Right lobe of liver (tissue), 4 donors: Measurements from ENCODE around the gene NBDY.

ENCODE experiments used
- POLR2A ChIP-seq: fragments of 450-650 bp; IDR thresholded peaks from one replicate; pipeline ENCODE4 v1.6.1; 2017; ENCODE audit warnings: antibody characterized with exemption, mild to moderate bottlenecking
- TF ChIP-seq, protein P1 (sequence below), 4 donors: fragments of 200-600 bp in 3 of 4; fragments of 450-650 bp in 1 of 4; IDR thresholded peaks; one replicate each; pipeline versions ENCODE4 v1.5.1 to v1.8.0; 2016 to 2022; ENCODE audit warnings: antibody characterized with exemption in 4 of 4, mild to moderate bottlenecking in 2 of 4
- donor health status: DM: no; HTN: no; CAD: no.
- donor health status: DM: no; HTN: no; CAD: no.
- donor health status: DM: no; HTN: yes; CAD: no.

DNA sequence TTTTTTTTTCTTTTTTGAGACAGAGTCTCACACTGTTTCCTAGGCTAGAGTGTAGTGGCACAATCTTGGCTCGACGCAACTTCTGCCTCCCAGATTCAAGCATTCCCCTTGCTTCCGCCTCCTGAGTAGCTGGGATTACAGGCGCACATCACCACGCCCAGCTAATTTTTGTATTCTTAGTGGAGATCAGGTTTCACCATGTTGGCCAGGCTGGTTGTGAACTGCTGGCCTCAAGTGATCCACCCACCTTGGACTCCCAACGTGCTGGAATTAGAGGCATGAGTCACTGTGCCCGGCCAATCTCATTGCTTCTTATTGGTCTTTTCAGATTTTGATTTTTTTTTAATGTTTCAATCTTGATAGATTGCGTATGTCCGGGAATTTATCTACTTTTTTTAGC lies 124.4 kb downstream of the NBDY start:
- TF ChIP-seq, protein P1, sequence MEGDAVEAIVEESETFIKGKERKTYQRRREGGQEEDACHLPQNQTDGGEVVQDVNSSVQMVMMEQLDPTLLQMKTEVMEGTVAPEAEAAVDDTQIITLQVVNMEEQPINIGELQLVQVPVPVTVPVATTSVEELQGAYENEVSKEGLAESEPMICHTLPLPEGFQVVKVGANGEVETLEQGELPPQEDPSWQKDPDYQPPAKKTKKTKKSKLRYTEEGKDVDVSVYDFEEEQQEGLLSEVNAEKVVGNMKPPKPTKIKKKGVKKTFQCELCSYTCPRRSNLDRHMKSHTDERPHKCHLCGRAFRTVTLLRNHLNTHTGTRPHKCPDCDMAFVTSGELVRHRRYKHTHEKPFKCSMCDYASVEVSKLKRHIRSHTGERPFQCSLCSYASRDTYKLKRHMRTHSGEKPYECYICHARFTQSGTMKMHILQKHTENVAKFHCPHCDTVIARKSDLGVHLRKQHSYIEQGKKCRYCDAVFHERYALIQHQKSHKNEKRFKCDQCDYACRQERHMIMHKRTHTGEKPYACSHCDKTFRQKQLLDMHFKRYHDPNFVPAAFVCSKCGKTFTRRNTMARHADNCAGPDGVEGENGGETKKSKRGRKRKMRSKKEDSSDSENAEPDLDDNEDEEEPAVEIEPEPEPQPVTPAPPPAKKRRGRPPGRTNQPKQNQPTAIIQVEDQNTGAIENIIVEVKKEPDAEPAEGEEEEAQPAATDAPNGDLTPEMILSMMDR (IDR thresholded peaks at IDR 0.05): no peak
- TF ChIP-seq POLR2A: no peak
